ENCODE results near the gene TBC1D12.

Gene TBC1D12

DNA sequence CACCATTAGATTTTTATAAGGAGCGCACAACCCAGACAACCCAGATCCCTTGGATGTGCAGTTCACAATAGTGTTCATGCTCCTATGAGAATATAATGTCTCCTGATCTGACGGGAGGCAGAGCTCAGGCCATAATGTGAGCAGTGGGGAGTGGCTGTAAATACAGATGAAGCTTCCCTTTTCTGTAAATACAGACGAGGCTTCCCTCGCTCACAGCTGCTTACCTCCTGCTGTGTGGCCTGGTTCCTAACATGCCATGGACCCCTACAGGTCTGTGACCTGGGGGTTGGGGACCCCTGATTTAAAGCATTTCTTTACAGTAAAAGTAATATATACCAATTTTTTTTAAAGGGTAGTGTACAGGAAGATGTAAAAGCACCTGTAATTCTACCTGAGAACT, 176.4 kb downstream of the TBC1D12 start:
- Histone ChIP-seq H3K27me3 (ENCODE audit: insufficient read depth, low read length, poor library complexity) (no peaks in the 10 kb centered on the region), H3K18ac (ENCODE audit: low read length) (no peak overlapping the region), H3K36me3 (ENCODE audit: control insufficient read depth, insufficient read depth, low read length) (peaks cover 2% of the 10 kb centered on the region)

DNA sequence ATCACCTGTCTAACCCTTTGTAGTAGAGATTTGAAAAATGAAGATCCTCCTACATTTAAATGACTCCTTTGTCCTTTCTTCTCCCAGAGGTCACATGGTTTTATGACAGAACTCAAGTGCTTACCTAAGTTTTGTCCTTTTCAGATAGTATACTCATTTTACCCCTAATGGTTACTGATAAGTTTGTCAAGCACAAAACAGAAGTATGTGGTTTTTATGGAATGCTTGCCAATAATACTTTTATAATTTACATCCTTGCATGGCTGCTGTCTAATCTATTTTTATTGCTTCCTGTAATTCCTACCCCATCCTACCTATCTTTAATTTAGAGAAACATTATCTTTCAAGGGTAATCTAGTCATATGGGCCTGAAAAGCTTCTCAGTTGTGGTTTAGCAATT, 180.8 kb downstream of the TBC1D12 start:
- no peak overlapping the region for H3K4me2 ChIP-seq (ENCODE audit: low read length)
- no peak overlapping the region for H3K27ac ChIP-seq (ENCODE audit: low read depth, low read length)
- H3K4me3 ChIP-seq (ENCODE audit: low read length) = no peak overlapping the region
- no peak for DNase-seq
- no peak overlapping the region for H3K56ac ChIP-seq (ENCODE audit: low read length)
- no peak overlapping the region for H3K23ac ChIP-seq (ENCODE audit: low read length)
- H2AK5ac ChIP-seq (ENCODE audit: low read length) = no peak overlapping the region
- H3K27me3 ChIP-seq (ENCODE audit: insufficient read depth, low read length, poor library complexity) = no peaks in the 10 kb centered on the region
- no peak overlapping the region for H3K18ac ChIP-seq (ENCODE audit: low read length)
- H2BK120ac ChIP-seq (ENCODE audit: low read depth, low read length) = no peak overlapping the region
- H2BK5ac ChIP-seq (ENCODE audit: low read length) = no peak overlapping the region
- no peak overlapping the region for H4K8ac ChIP-seq (ENCODE audit: low read depth, low read length)
- no peak overlapping the region for H2BK15ac ChIP-seq (replicated peaks; ENCODE audit: low read depth)
- H3K4ac ChIP-seq (ENCODE audit: low read depth, low read length) = no peak overlapping the region
- H3K79me1 ChIP-seq (ENCODE audit: low read length) = no peaks in the 10 kb centered on the region
- H4K5ac ChIP-seq (ENCODE audit: low read length) = no peak overlapping the region
- H3K9ac ChIP-seq (ENCODE audit: low read length) = no peak overlapping the region
- H3K79me2 ChIP-seq (ENCODE audit: control insufficient read depth, insufficient read depth, low read length) = no peaks in the 10 kb centered on the region
- no peaks in the 10 kb centered on the region for H3K36me3 ChIP-seq (ENCODE audit: control insufficient read depth, insufficient read depth, low read length)
- H3K4me1 ChIP-seq (ENCODE audit: control insufficient read depth, low read depth, low read length) = no peaks in the 10 kb centered on the region

More for the DNA sequence above, 176.4 kb downstream of the TBC1D12 start:
- no peak for DNase-seq
- H2AK5ac ChIP-seq (ENCODE audit: low read length) = no peak overlapping the region
- no peak overlapping the region for H2BK15ac ChIP-seq (replicated peaks; ENCODE audit: low read depth)
- H3K9ac ChIP-seq (ENCODE audit: low read length) = no peak overlapping the region
- no peak overlapping the region for H3K23ac ChIP-seq (ENCODE audit: low read length)
- no peak overlapping the region for H3K4me3 ChIP-seq (ENCODE audit: low read length)
- H2BK120ac ChIP-seq (ENCODE audit: low read depth, low read length) = no peak overlapping the region
- no peaks in the 10 kb centered on the region for H3K4me1 ChIP-seq (ENCODE audit: control insufficient read depth, low read depth, low read length)
- no peak overlapping the region for H4K5ac ChIP-seq (ENCODE audit: low read length)
- H3K79me2 ChIP-seq (ENCODE audit: control insufficient read depth, insufficient read depth, low read length) = no peaks in the 10 kb centered on the region
- WGBS (ENCODE audit: extremely low coverage, insufficient coverage, low lambda C conversion rate) = no CpG with 5 or more reads among the region's 4 CpGs
- no peak overlapping the region for H3K56ac ChIP-seq (ENCODE audit: low read length)
- H3K4ac ChIP-seq (ENCODE audit: low read depth, low read length) = no peak overlapping the region
- H2BK5ac ChIP-seq (ENCODE audit: low read length) = no peak overlapping the region
- H4K8ac ChIP-seq (ENCODE audit: low read depth, low read length) = no peak overlapping the region
- H3K79me1 ChIP-seq (ENCODE audit: low read length) = no peaks in the 10 kb centered on the region
- no peak overlapping the region for H3K4me2 ChIP-seq (ENCODE audit: low read length)
- no peak overlapping the region for H3K27ac ChIP-seq (ENCODE audit: low read depth, low read length)
